WTC11 (cell line): ENCODE measurements around the gene BRME1. TPM values are rescaled to one million over a fixed set of nuclear protein-coding genes. Genes with fewer than 3 reads are reported as not detected.
A peak's percentile ranks its signal among the peaks of the same experiment; 100 is the strongest.

Experiments
- ATAC-seq: fragments of 200-7000 bp; cut with Tn5 transposase; 2 replicates; pipeline ENCODE4 v1.10.0; 2021; ENCODE audit warnings: mild to moderate bottlenecking, moderate library complexity
- CTCF ChIA-PET: fragments of 300-600 bp; sonication (Branson Sonifier 250); formaldehyde crosslinking; loops from one replicate; lab custom pipeline; 2021; ENCODE audit warnings: antibody characterized with exemption; lab: Charles Lee
- POLR2A ChIA-PET: fragments of 350-600 bp; sonication (Branson Sonifier 250); formaldehyde crosslinking; loops from one replicate; lab custom pipeline; 2021; ENCODE audit warnings: antibody characterized with exemption; lab: Charles Lee
- DNase-seq: peaks from one replicate; pipeline ENCODE4 v3.0.0; 2021; ENCODE audit warnings: low spot score
- H3K27ac Mint-ChIP-seq: 2 replicates; pipeline ENCODE4 v1.8.0; 2021; ENCODE audit warnings: mixed read lengths
- H3K27me3 Mint-ChIP-seq: 2 replicates; pipeline ENCODE4 v1.8.0; 2021; ENCODE audit warnings: low read depth, mild to moderate bottlenecking, moderate library complexity, mixed read lengths
- H3K36me3 Mint-ChIP-seq: 2 replicates; pipeline ENCODE4 v1.8.0; 2021; ENCODE audit warnings: mixed read lengths
- H3K4me1 Mint-ChIP-seq: 2 replicates; pipeline ENCODE4 v1.8.0; 2022; ENCODE audit warnings: mixed read lengths
- H3K4me3 Mint-ChIP-seq: 2 replicates; pipeline ENCODE4 v1.8.0; 2021; ENCODE audit warnings: mild to moderate bottlenecking, moderate library complexity, mixed read lengths
- H3K9me3 Mint-ChIP-seq: 2 replicates; pipeline ENCODE4 v1.8.0; 2021; ENCODE audit warnings: mixed read lengths
- ATF1 ChIP-seq: sonication (generic); formaldehyde crosslinking; IDR thresholded peaks from 2 replicates; pipeline ENCODE4 v1.8.1; 2023; ENCODE audit warnings: mild to moderate bottlenecking, moderate library complexity, missing genetic modification reagents
- ERG ChIP-seq: fragments of 250-450 bp; sonication (Bioruptor Pico); IDR thresholded peaks from 2 replicates; pipeline ENCODE4 v1.8.0; 2021; ENCODE audit warnings: mild to moderate bottlenecking
- ETV6 ChIP-seq: sonication (generic); formaldehyde crosslinking; IDR thresholded peaks from 2 replicates; pipeline ENCODE4 v1.8.1; 2022; ENCODE audit warnings: mild to moderate bottlenecking, missing genetic modification reagents
- GRHL2 ChIP-seq: fragments of 250-450 bp; sonication (Bioruptor Pico); IDR thresholded peaks from 2 replicates; pipeline ENCODE4 v1.8.0; 2022; ENCODE audit warnings: mild to moderate bottlenecking, moderate library complexity; ENCODE audit not compliant: insufficient replicate concordance, severe bottlenecking
- GTF2I ChIP-seq: fragments of 250-450 bp; sonication (Bioruptor Pico); conservative IDR thresholded peaks from 2 replicates; pipeline ENCODE4 v1.4.0; 2021; ENCODE audit warnings: mild to moderate bottlenecking
- NR1H2 ChIP-seq: sonication (generic); formaldehyde crosslinking; IDR thresholded peaks from 2 replicates; pipeline ENCODE4 v1.9.0; 2021; ENCODE audit warnings: mild to moderate bottlenecking, moderate library complexity, missing genetic modification reagents
- PRRX2 ChIP-seq: fragments of 250-450 bp; sonication (Bioruptor Pico); IDR thresholded peaks from 2 replicates; pipeline ENCODE4 v1.8.0; 2021; ENCODE audit warnings: mild to moderate bottlenecking
- SOX15 ChIP-seq: fragments of 250-450 bp; sonication (Bioruptor Pico); IDR thresholded peaks from 2 replicates; pipeline ENCODE4 v1.9.0; 2021; ENCODE audit warnings: mild to moderate bottlenecking
- SP1 ChIP-seq: sonication (generic); formaldehyde crosslinking; conservative IDR thresholded peaks from 2 replicates; pipeline ENCODE4 v1.8.1; 2022; ENCODE audit warnings: missing genetic modification reagents
- TCF7 ChIP-seq: sonication (generic); formaldehyde crosslinking; IDR thresholded peaks from 2 replicates; pipeline ENCODE4 v1.8.0; 2022; ENCODE audit warnings: mild to moderate bottlenecking, low read depth, missing genetic modification reagents, moderate library complexity
- TEAD4 ChIP-seq: sonication (generic); formaldehyde crosslinking; IDR thresholded peaks from 2 replicates; pipeline ENCODE4 v1.8.0; 2022; ENCODE audit warnings: mild to moderate bottlenecking, missing genetic modification reagents
- USF1 ChIP-seq: sonication (generic); formaldehyde crosslinking; IDR thresholded peaks from 2 replicates; pipeline ENCODE4 v1.8.0; 2022; ENCODE audit warnings: mild to moderate bottlenecking, missing genetic modification reagents
- ZNF138 ChIP-seq: sonication (generic); formaldehyde crosslinking; conservative IDR thresholded peaks from 2 replicates; pipeline ENCODE4 v1.8.1; 2022; ENCODE audit warnings: mild to moderate bottlenecking, moderate library complexity, missing genetic modification reagents
- total RNA-seq: library from RNA; stranded (reverse); gene quantifications from 3 replicates; pipeline ENCODE4 v1.2.3, GENCODE V29; 2021
- TF ChIP-seq, protein P1 (sequence below): sonication (generic); formaldehyde crosslinking; IDR thresholded peaks from 2 replicates; pipeline ENCODE4 v1.8.1; 2022; ENCODE audit warnings: missing genetic modification reagents, borderline replicate concordance
- TF ChIP-seq, protein P2 (sequence below): sonication (generic); formaldehyde crosslinking; IDR thresholded peaks from 2 replicates; pipeline ENCODE4 v1.8.1; 2022; ENCODE audit warnings: low read depth, mild to moderate bottlenecking, moderate library complexity, missing genetic modification reagents, borderline replicate concordance
- TF ChIP-seq, protein P3 (sequence below): fragments of 250-450 bp; sonication (Bioruptor Pico); IDR thresholded peaks from 2 replicates; pipeline ENCODE4 v2.1.2; 2022; ENCODE audit warnings: mild to moderate bottlenecking, moderate library complexity
- TF ChIP-seq, protein P4 (sequence below): sonication (generic); formaldehyde crosslinking; IDR thresholded peaks from 2 replicates; pipeline ENCODE4 v1.8.1; 2022; ENCODE audit warnings: mild to moderate bottlenecking, missing genetic modification reagents, moderate library complexity, borderline replicate concordance
- TF ChIP-seq, protein P5 (sequence below): sonication (generic); formaldehyde crosslinking; IDR thresholded peaks from 2 replicates; pipeline ENCODE4 v1.8.1; 2023; ENCODE audit warnings: mild to moderate bottlenecking, missing genetic modification reagents, moderate library complexity
- TF ChIP-seq, protein P6 (sequence below): sonication (generic); formaldehyde crosslinking; IDR thresholded peaks from 2 replicates; pipeline ENCODE4 v1.8.0; 2023; ENCODE audit warnings: mild to moderate bottlenecking, missing genetic modification reagents
- TF ChIP-seq, protein P7 (sequence below): fragments of 250-450 bp; sonication (Bioruptor Pico); IDR thresholded peaks from 2 replicates; pipeline ENCODE4 v1.9.0; 2021; ENCODE audit warnings: mild to moderate bottlenecking, borderline replicate concordance

The BRME1 gene
- total RNA-seq, 1 experiment from 2014 or later = 5.0 TPM

DNA sequence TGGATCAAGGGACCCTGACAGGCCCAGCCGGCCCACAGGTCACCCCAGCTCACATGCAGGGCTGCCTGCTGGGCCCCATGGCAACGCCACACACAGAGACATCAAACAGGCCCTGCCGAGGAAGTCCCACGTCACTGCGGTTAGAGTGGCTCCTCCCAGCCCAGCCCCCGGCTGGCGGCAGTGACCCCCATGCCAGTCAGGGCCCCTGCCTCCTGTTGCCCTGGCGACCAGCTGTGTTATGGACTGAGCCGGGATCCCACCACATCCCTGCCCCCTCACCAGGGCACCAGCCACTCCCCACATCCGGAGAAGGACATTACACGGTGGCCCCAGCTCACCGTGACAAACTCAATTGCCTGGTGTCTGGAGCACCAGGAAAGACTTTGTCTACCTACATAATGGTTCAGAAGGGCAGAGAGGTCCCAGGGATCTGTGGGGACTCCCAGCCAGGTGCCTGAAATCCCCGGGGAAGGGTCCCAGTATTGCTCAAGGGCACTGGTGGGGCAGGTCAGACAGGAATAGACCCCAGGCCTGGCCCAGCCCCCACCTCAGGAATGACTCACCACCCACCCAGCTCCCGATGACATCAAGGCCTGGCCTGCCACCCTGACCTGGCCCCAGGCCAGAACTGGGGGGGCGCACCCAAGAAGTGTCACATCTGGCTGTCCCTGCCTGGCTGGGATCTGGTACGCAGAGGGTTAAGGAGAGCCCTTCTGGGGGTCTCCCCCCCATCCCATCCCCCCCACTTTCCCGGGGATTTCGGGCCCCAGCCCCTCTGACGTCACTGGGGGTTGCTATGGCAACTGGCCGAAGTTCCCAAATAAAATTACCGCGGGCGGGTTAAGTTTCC is 59.1 kb downstream of the BRME1 start:
- H3K4me3 Mint-ChIP-seq = peak overlapping the region; percentile 64
- peaks cover 40% of the 10 kb centered on the region for H3K4me1 Mint-ChIP-seq
- H3K27ac Mint-ChIP-seq = peak overlapping the region; percentile 98
- POLR2A ChIA-PET = interaction anchor here (0.5 to 2.6 kb wide), 12 partner anchors 13 to 694 kb away, joined by 3 to 26 read pairs (median 4); partner anchors contain the start of gene ZSWIM4
- no peaks in the 10 kb centered on the region for H3K36me3 Mint-ChIP-seq
- no peaks in the 10 kb centered on the region; the same call in 1 of the 2 replicates for H3K27me3 Mint-ChIP-seq
- peak; percentile 89 for DNase-seq
- peak; percentile 33 for ATAC-seq
- CTCF ChIA-PET = interaction anchor here (0.6 to 3.4 kb wide), 14 partner anchors 13 to 211 kb away, joined by 3 to 33 read pairs (median 4); no protein-coding TSS in a partner anchor
- no peaks in the 10 kb centered on the region for H3K9me3 Mint-ChIP-seq
- TF ChIP-seq, protein P1, sequence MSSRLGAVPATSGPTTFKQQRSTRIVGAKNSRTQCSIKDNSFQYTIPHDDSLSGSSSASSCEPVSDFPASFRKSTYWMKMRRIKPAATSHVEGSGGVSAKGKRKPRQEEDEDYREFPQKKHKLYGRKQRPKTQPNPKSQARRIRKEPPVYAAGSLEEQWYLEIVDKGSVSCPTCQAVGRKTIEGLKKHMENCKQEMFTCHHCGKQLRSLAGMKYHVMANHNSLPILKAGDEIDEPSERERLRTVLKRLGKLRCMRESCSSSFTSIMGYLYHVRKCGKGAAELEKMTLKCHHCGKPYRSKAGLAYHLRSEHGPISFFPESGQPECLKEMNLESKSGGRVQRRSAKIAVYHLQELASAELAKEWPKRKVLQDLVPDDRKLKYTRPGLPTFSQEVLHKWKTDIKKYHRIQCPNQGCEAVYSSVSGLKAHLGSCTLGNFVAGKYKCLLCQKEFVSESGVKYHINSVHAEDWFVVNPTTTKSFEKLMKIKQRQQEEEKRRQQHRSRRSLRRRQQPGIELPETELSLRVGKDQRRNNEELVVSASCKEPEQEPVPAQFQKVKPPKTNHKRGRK (CRISPR knock-in tag) = no peak
- TF ChIP-seq USF1 (CRISPR knock-in tag) (no peak), SP1 (CRISPR knock-in tag) (no peak), SOX15 (CRISPR knock-in tag) (no peak), TCF7 (no peak), GTF2I (CRISPR knock-in tag) (0 out of 2 replicates have a peak, but pooled peaks have one; percentile 3), ATF1 (CRISPR knock-in tag) (no peak), NR1H2 (CRISPR knock-in tag) (no peak), ERG (CRISPR knock-in tag) (no peak), ETV6 (CRISPR knock-in tag) (0 out of 2 replicates have a peak, but pooled peaks have one; percentile 47), PRRX2 (CRISPR knock-in tag) (no peak), GRHL2 (CRISPR knock-in tag) (no peak), TEAD4 (CRISPR knock-in tag) (no peak), ZNF138 (no peak)
- TF ChIP-seq, protein P2, sequence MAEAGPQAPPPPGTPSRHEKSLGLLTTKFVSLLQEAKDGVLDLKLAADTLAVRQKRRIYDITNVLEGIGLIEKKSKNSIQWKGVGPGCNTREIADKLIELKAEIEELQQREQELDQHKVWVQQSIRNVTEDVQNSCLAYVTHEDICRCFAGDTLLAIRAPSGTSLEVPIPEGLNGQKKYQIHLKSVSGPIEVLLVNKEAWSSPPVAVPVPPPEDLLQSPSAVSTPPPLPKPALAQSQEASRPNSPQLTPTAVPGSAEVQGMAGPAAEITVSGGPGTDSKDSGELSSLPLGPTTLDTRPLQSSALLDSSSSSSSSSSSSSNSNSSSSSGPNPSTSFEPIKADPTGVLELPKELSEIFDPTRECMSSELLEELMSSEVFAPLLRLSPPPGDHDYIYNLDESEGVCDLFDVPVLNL (CRISPR knock-in tag) = no peak
- TF ChIP-seq, protein P3, sequence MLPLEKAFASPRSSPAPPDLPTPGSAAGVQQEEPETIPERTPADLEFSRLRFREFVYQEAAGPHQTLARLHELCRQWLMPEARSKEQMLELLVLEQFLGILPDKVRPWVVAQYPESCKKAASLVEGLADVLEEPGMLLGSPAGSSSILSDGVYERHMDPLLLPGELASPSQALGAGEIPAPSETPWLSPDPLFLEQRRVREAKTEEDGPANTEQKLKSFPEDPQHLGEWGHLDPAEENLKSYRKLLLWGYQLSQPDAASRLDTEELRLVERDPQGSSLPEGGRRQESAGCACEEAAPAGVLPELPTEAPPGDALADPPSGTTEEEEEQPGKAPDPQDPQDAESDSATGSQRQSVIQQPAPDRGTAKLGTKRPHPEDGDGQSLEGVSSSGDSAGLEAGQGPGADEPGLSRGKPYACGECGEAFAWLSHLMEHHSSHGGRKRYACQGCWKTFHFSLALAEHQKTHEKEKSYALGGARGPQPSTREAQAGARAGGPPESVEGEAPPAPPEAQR = no peak
- TF ChIP-seq, protein P4, sequence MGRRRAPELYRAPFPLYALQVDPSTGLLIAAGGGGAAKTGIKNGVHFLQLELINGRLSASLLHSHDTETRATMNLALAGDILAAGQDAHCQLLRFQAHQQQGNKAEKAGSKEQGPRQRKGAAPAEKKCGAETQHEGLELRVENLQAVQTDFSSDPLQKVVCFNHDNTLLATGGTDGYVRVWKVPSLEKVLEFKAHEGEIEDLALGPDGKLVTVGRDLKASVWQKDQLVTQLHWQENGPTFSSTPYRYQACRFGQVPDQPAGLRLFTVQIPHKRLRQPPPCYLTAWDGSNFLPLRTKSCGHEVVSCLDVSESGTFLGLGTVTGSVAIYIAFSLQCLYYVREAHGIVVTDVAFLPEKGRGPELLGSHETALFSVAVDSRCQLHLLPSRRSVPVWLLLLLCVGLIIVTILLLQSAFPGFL = no peak
- TF ChIP-seq, protein P5, sequence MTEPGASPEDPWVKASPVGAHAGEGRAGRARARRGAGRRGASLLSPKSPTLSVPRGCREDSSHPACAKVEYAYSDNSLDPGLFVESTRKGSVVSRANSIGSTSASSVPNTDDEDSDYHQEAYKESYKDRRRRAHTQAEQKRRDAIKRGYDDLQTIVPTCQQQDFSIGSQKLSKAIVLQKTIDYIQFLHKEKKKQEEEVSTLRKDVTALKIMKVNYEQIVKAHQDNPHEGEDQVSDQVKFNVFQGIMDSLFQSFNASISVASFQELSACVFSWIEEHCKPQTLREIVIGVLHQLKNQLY (CRISPR knock-in tag) = no peak
- TF ChIP-seq, protein P6, sequence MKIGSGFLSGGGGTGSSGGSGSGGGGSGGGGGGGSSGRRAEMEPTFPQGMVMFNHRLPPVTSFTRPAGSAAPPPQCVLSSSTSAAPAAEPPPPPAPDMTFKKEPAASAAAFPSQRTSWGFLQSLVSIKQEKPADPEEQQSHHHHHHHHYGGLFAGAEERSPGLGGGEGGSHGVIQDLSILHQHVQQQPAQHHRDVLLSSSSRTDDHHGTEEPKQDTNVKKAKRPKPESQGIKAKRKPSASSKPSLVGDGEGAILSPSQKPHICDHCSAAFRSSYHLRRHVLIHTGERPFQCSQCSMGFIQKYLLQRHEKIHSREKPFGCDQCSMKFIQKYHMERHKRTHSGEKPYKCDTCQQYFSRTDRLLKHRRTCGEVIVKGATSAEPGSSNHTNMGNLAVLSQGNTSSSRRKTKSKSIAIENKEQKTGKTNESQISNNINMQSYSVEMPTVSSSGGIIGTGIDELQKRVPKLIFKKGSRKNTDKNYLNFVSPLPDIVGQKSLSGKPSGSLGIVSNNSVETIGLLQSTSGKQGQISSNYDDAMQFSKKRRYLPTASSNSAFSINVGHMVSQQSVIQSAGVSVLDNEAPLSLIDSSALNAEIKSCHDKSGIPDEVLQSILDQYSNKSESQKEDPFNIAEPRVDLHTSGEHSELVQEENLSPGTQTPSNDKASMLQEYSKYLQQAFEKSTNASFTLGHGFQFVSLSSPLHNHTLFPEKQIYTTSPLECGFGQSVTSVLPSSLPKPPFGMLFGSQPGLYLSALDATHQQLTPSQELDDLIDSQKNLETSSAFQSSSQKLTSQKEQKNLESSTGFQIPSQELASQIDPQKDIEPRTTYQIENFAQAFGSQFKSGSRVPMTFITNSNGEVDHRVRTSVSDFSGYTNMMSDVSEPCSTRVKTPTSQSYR = no peak
- TF ChIP-seq, protein P7, sequence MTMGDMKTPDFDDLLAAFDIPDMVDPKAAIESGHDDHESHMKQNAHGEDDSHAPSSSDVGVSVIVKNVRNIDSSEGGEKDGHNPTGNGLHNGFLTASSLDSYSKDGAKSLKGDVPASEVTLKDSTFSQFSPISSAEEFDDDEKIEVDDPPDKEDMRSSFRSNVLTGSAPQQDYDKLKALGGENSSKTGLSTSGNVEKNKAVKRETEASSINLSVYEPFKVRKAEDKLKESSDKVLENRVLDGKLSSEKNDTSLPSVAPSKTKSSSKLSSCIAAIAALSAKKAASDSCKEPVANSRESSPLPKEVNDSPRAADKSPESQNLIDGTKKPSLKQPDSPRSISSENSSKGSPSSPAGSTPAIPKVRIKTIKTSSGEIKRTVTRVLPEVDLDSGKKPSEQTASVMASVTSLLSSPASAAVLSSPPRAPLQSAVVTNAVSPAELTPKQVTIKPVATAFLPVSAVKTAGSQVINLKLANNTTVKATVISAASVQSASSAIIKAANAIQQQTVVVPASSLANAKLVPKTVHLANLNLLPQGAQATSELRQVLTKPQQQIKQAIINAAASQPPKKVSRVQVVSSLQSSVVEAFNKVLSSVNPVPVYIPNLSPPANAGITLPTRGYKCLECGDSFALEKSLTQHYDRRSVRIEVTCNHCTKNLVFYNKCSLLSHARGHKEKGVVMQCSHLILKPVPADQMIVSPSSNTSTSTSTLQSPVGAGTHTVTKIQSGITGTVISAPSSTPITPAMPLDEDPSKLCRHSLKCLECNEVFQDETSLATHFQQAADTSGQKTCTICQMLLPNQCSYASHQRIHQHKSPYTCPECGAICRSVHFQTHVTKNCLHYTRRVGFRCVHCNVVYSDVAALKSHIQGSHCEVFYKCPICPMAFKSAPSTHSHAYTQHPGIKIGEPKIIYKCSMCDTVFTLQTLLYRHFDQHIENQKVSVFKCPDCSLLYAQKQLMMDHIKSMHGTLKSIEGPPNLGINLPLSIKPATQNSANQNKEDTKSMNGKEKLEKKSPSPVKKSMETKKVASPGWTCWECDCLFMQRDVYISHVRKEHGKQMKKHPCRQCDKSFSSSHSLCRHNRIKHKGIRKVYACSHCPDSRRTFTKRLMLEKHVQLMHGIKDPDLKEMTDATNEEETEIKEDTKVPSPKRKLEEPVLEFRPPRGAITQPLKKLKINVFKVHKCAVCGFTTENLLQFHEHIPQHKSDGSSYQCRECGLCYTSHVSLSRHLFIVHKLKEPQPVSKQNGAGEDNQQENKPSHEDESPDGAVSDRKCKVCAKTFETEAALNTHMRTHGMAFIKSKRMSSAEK = 0 out of 2 replicates have a peak, but pooled peaks have one; percentile 11
